K562 (cell line): ENCODE results near the gene GPATCH4. TPM values are rescaled to one million over a fixed set of nuclear protein-coding genes. Genes with fewer than 3 reads are reported as not detected.

ENCODE experiments used
- CBX2 ChIP-seq: fragments of 200-600 bp; sonication (generic); IDR thresholded peaks from one replicate; pipeline ENCODE4 v1.6.1; 2012; ENCODE audit warnings: mild to moderate bottlenecking, low read length, inconsistent platforms; ENCODE audit not compliant: insufficient read depth, poor library complexity, severe bottlenecking
- CCAR2 ChIP-seq: fragments of 200-400 bp; formaldehyde crosslinking; IDR thresholded peaks from 2 replicates; pipeline ENCODE4 v1.6.1; 2017; ENCODE audit warnings: mild to moderate bottlenecking, low read depth, low read length
- E2F6 ChIP-seq, 2 experiments: IDR thresholded peaks; 2 replicates each; pipeline ENCODE4 v1.6.1; 2011; ENCODE audit warnings: borderline replicate concordance in 1 of 2, control low read depth in 1 of 2, low read depth in 1 of 2, low read length in 1 of 2, mild to moderate bottlenecking in 1 of 2, mixed read lengths in 1 of 2, moderate library complexity in 1 of 2; ENCODE audit not compliant: insufficient read depth in 1 of 2, insufficient read length in 1 of 2, poor library complexity in 1 of 2, severe bottlenecking in 1 of 2; ENCODE audit errors: extremely low read depth in 1 of 2
- ELF4 ChIP-seq: fragments of 450-650 bp; formaldehyde crosslinking; IDR thresholded peaks from 2 replicates; pipeline ENCODE4 v1.4.0; 2022; ENCODE audit warnings: missing genetic modification characterization
- HDAC1 ChIP-seq, 2 experiments: fragments of 450-650 bp; IDR thresholded peaks; 2 replicates each; pipeline ENCODE4 v1.6.1; 2016 to 2017; ENCODE audit warnings: inconsistent platforms in 1 of 2, mild to moderate bottlenecking in 1 of 2, moderate library complexity in 1 of 2
- HNRNPK ChIP-seq: fragments of 200-400 bp; formaldehyde crosslinking; IDR thresholded peaks from one replicate; pipeline ENCODE4 v1.6.1; 2018; ENCODE audit warnings: mild to moderate bottlenecking, low read depth, low read length; ENCODE audit not compliant: poor library complexity, severe bottlenecking
- HNRNPL ChIP-seq: fragments of 200-400 bp; formaldehyde crosslinking; IDR thresholded peaks from 2 replicates; pipeline ENCODE4 v1.6.1; 2017; ENCODE audit warnings: low read depth, mild to moderate bottlenecking, low read length
- LEF1 ChIP-seq: fragments of 450-650 bp; IDR thresholded peaks from 2 replicates; pipeline ENCODE4 v1.6.1; 2016; ENCODE audit warnings: mild to moderate bottlenecking
- MEF2D ChIP-seq: conservative IDR thresholded peaks from 2 replicates; pipeline ENCODE4 v1.6.1; 2016; ENCODE audit warnings: low read depth, missing genetic modification characterization, missing compliant biosample characterization
- MYC ChIP-seq, 2 experiments: fragments of 250-450 bp in 1 of 2; sonication (Bioruptor Pico) in 1 of 2; IDR thresholded peaks; 2 replicates each; pipeline versions ENCODE4 v1.5.1 to v1.6.1; 2012 to 2021; ENCODE audit warnings: low read depth in 2 of 2, borderline replicate concordance in 1 of 2, improper control_type of control experiment in 1 of 2, low read length in 1 of 2, mild to moderate bottlenecking in 1 of 2, moderate library complexity in 1 of 2
- NR2C2 ChIP-seq, 2 experiments: fragments of 200-800 bp in 1 of 2; sonication (Bioruptor generic) in 1 of 2; sonication (generic) in 1 of 2; formaldehyde crosslinking in 1 of 2; IDR thresholded peaks; 2 replicates each; pipeline versions ENCODE4 v1.6.1 to v1.8.0; 2016 to 2022; ENCODE audit warnings: mild to moderate bottlenecking in 1 of 2, missing compliant biosample characterization in 1 of 2, missing genetic modification characterization in 1 of 2, missing genetic modification reagents in 1 of 2
- PPARD ChIP-seq: fragments of 250-450 bp; sonication (Bioruptor Pico); IDR thresholded peaks from 2 replicates; pipeline ENCODE4 v1.8.0; 2022; ENCODE audit warnings: inconsistent platforms, mild to moderate bottlenecking, moderate library complexity
- RCOR1 ChIP-seq, 2 experiments: IDR thresholded peaks; 2 replicates each; pipeline ENCODE4 v1.6.1; 2012; ENCODE audit warnings: low read depth in 2 of 2, low read length in 2 of 2, borderline replicate concordance in 1 of 2, improper control_type of control experiment in 1 of 2
- ZNF280B ChIP-seq: fragments of 250-450 bp; sonication (Bioruptor Pico); IDR thresholded peaks from 2 replicates; pipeline ENCODE4 v1.5.1; 2021; ENCODE audit warnings: mild to moderate bottlenecking
- ZNF395 ChIP-seq: fragments of 200-800 bp; sonication (Bioruptor generic); IDR thresholded peaks from 2 replicates; pipeline ENCODE4 v1.6.1; 2017; ENCODE audit warnings: missing genetic modification characterization, missing compliant biosample characterization
- ZNF639 ChIP-seq, 2 experiments: fragments of 200-800 bp in 1 of 2; sonication (Bioruptor generic) in 1 of 2; sonication (generic) in 1 of 2; formaldehyde crosslinking in 1 of 2; IDR thresholded peaks in 1 of 2; conservative IDR thresholded peaks in 1 of 2; 2 replicates each; pipeline versions ENCODE4 v1.5.0 to v1.6.1; 2016 to 2020; ENCODE audit warnings: missing compliant biosample characterization in 1 of 2, missing genetic modification characterization in 1 of 2, missing genetic modification reagents in 1 of 2
- ZSCAN29 ChIP-seq: fragments of 450-650 bp; IDR thresholded peaks from 2 replicates; pipeline ENCODE4 v1.6.1; 2017
- polyA plus RNA-seq, 8 experiments: library from polyadenylated mRNA; depleted of rRNA in 4 of 8; stranded (reverse) in 5 of 8; unstranded in 3 of 8; fragments of >200 nt; fragmentation: Nextera tagmentation in 2 of 8; fragmentation: Illumina TruSeq in 1 of 8; extraction: Ambion mirVana in 2 of 8; extraction: Trizol in 1 of 8; gene quantifications; 2 replicates each; pipeline versions ENCODE4 v1.2.1 to v1.2.3, GENCODE V29; 2011 to 2014; ENCODE audit warnings: inconsistent platforms in 1 of 8, missing spikeins in 1 of 8
- total RNA-seq, 7 experiments: library from RNA; depleted of rRNA in 6 of 7; stranded (reverse); fragments of >200 nt in 6 of 7; fragmentation: Illumina TruSeq in 2 of 7; extraction: Trizol in 2 of 7; gene quantifications; 2 replicates each; pipeline versions ENCODE4 v1.2.1 to v1.2.3, GENCODE V29; 2011 to 2021; ENCODE audit warnings: low replicate concordance in 1 of 7

The GPATCH4 gene
- total and polyA plus RNA-seq, 9 of the 15 experiments (the other 6 are each of a cell fraction or from before 2014, with no cell fraction given) = 43.7 to 105 (median 76.5) TPM

- TF ChIP-seq LEF1 (peak; percentile 25; the same call in 1 of the 2 replicates), PPARD (CRISPR knock-in tag) (no peak), HDAC1 (IDR thresholded peaks at IDR 0.05) (peak; percentile 94 to 100), RCOR1 (IDR thresholded peaks at IDR 0.05; ENCODE audit: borderline replicate concordance in 1 of 2, low read depth in 2 of 2, low read length in 2 of 2) (peak; percentile 62 to 87; a peak in 3 of 4 replicates), ZNF280B (no peak), CCAR2 (no peak), ZSCAN29 (no peak), ZNF639 (CRISPR knock-in tag; conservative IDR thresholded peaks at IDR 0.05 in 1 of 2, IDR thresholded peaks at IDR 0.05 in 1 of 2) (0 out of 4 replicates have a peak, but pooled peaks of 1 of the 2 experiments have one; percentile 36), ZNF395 (CRISPR knock-in tag) (peak; percentile 80; the same call in 1 of the 2 replicates), HNRNPL (no peak), E2F6 (IDR thresholded peaks at IDR 0.05; ENCODE audit: borderline replicate concordance in 1 of 2, extremely low read depth in 1 of 2, insufficient read depth in 1 of 2, insufficient read length in 1 of 2, low read depth in 1 of 2, low read length in 1 of 2, poor library complexity in 1 of 2, severe bottlenecking in 1 of 2) (peak in 1 of 2 experiments; percentile 48), CBX2 (no peak), NR2C2 (CRISPR knock-in tag; IDR thresholded peaks at IDR 0.05) (no peak), NR2C2 (tag; IDR thresholded peaks at IDR 0.05) (peak; percentile 57; the same call in 1 of the 2 replicates), HNRNPK (no peak), ELF4 (CRISPR knock-in tag) (no peak), MYC (IDR thresholded peaks at IDR 0.05; ENCODE audit: low read depth, low read length) (peak; percentile 98), MYC (CRISPR knock-in tag; IDR thresholded peaks at IDR 0.05; ENCODE audit: borderline replicate concordance, low read depth) (peak; percentile 87), MEF2D (tag) (no peak)
Measured at GRCh38 chr1:156601122-156601830, at the start of gene GPATCH4 (continued).
